Caco-2 (cell line): ENCODE data around the gene NTSR2. TPM values are rescaled to one million over a fixed set of nuclear protein-coding genes. Genes with fewer than 3 reads are reported as not detected.

Experiments
- BruUV-seq: library from RNA; stranded (reverse); fragments of 400-500 nt; replicated peaks from 2 replicates; lab custom pipeline; 2021; lab: Mats Ljungman, UMichigan
- CTCF ChIA-PET: fragments of 300-600 bp; sonication (Branson Sonifier 250); formaldehyde crosslinking; loops from one replicate; lab custom pipeline; 2022; ENCODE audit warnings: antibody characterized with exemption; lab: Charles Lee
- POLR2A ChIA-PET: fragments of 300-600 bp; sonication (Branson Sonifier 250); formaldehyde crosslinking; loops from one replicate; lab custom pipeline; 2022; ENCODE audit warnings: antibody characterized with exemption; lab: Charles Lee
- DNase-seq, 2 experiments: peaks; one replicate each; pipeline versions ENCODE4 v3.0.0 to v3.0.0-alpha.2; 2020 to 2022
- H3K27me3 ChIP-seq: replicated peaks from 2 replicates; pipeline ENCODE4 v1.6.0; 2011; ENCODE audit warnings: low read length; ENCODE audit not compliant: control insufficient read depth, insufficient read depth
- H3K36me3 ChIP-seq: 2 replicates; pipeline ENCODE4 v1.5.1; 2011; ENCODE audit warnings: low read length; ENCODE audit not compliant: control insufficient read depth, insufficient read depth
- H3K4me1 ChIP-seq: fragments of 250-450 bp; sonication (Bioruptor Pico); 2 replicates; pipeline ENCODE4 v1.5.1; 2020; ENCODE audit warnings: mild to moderate bottlenecking
- H3K4me3 ChIP-seq: 2 replicates; pipeline ENCODE4 v1.5.1; 2011; ENCODE audit warnings: low read depth, mild to moderate bottlenecking, control low read depth, low read length
- H3K9me3 ChIP-seq: fragments of 250-450 bp; sonication (Bioruptor Pico); 2 replicates; pipeline ENCODE4 v1.5.1; 2020; ENCODE audit warnings: mild to moderate bottlenecking, moderate library complexity
- H3K27ac Mint-ChIP-seq: one replicate; pipeline ENCODE4 v1.8.0; 2022; ENCODE audit warnings: mixed read lengths; ENCODE audit not compliant: unreplicated experiment
- H3K27me3 Mint-ChIP-seq: one replicate; pipeline ENCODE4 v1.8.0; 2022; ENCODE audit warnings: mixed read lengths; ENCODE audit not compliant: insufficient read depth, unreplicated experiment
- H3K36me3 Mint-ChIP-seq: one replicate; pipeline ENCODE4 v1.8.0; 2022; ENCODE audit warnings: mild to moderate bottlenecking, mixed read lengths; ENCODE audit not compliant: insufficient read depth, unreplicated experiment
- H3K4me1 Mint-ChIP-seq: one replicate; pipeline ENCODE4 v1.8.0; 2022; ENCODE audit warnings: low read depth, mixed read lengths; ENCODE audit not compliant: unreplicated experiment
- H3K4me3 Mint-ChIP-seq: one replicate; pipeline ENCODE4 v1.8.0; 2022; ENCODE audit warnings: mild to moderate bottlenecking, moderate library complexity, mixed read lengths; ENCODE audit not compliant: unreplicated experiment
- H3K9me3 Mint-ChIP-seq: one replicate; pipeline ENCODE4 v1.8.0; 2022; ENCODE audit warnings: mixed read lengths; ENCODE audit not compliant: unreplicated experiment
- intact Hi-C: fragments of 100-400 bp; cut with micrococcal nuclease; formaldehyde crosslinking; loops from one replicate; pipeline ENCODE4 v1.10.0; 2022; ENCODE audit not compliant: unreplicated experiment
- total RNA-seq: library from RNA; stranded (reverse); gene quantifications from 2 replicates; pipeline ENCODE4 v1.2.3, GENCODE V29; 2022
- TF ChIP-seq, protein P1 (sequence below), 2 experiments: fragments of 200-600 bp in 1 of 2; IDR thresholded peaks; 1 replicate in 1 of 2; 2 replicates in 1 of 2; pipeline versions ENCODE4 v1.5.1 to v1.8.0; 2011 to 2022; ENCODE audit warnings: antibody characterized with exemption in 1 of 2, control low read depth in 1 of 2, inconsistent platforms in 1 of 2, low read depth in 1 of 2, low read length in 1 of 2, mild to moderate bottlenecking in 1 of 2, moderate library complexity in 1 of 2; ENCODE audit not compliant: insufficient read depth in 1 of 2, severe bottlenecking in 1 of 2, unreplicated experiment in 1 of 2

Gene NTSR2
- total RNA-seq, 1 experiment from 2014 or later: not detected

DNA sequence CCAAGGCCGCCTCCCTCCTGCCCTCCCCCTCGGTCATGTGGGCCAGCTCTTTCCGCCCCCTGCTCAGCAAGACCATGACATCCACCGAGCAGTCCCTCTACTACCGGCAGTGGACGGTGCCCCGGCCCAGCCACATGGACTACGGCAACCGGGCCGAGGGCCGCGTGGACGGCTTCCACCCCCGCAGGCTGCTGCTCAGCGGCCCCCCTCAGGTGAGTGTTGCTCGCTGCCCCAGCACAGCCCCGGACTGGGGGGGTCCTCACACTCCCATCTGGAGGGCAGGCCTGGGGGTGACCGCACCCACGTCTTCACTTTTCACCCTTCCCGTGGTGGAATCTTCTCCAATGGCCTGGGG lies 51.3 kb downstream of the NTSR2 start:
- Histone ChIP-seq H3K9me3 (no peaks in the 10 kb centered on the region), H3K4me3 (no peak overlapping the region), H3K4me1 (no peaks in the 10 kb centered on the region), H3K27me3 (no peaks in the 10 kb centered on the region), H3K36me3 (no peaks in the 10 kb centered on the region)
- TF ChIP-seq, protein P1, sequence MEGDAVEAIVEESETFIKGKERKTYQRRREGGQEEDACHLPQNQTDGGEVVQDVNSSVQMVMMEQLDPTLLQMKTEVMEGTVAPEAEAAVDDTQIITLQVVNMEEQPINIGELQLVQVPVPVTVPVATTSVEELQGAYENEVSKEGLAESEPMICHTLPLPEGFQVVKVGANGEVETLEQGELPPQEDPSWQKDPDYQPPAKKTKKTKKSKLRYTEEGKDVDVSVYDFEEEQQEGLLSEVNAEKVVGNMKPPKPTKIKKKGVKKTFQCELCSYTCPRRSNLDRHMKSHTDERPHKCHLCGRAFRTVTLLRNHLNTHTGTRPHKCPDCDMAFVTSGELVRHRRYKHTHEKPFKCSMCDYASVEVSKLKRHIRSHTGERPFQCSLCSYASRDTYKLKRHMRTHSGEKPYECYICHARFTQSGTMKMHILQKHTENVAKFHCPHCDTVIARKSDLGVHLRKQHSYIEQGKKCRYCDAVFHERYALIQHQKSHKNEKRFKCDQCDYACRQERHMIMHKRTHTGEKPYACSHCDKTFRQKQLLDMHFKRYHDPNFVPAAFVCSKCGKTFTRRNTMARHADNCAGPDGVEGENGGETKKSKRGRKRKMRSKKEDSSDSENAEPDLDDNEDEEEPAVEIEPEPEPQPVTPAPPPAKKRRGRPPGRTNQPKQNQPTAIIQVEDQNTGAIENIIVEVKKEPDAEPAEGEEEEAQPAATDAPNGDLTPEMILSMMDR (IDR thresholded peaks at IDR 0.05; ENCODE audit: insufficient read depth in 1 of 2, low read depth in 1 of 2, low read length in 1 of 2, severe bottlenecking in 1 of 2, unreplicated experiment in 1 of 2): no peak
- no peaks in the 10 kb centered on the region for H3K4me1 Mint-ChIP-seq
- no peak overlapping the region for H3K4me3 Mint-ChIP-seq
- ChIA-PET CTCF (no interaction called here), POLR2A (no interaction called here)
- DNase-seq: no peak
- no peaks in the 10 kb centered on the region for H3K9me3 Mint-ChIP-seq
- H3K27me3 Mint-ChIP-seq: peaks cover 3% of the 10 kb centered on the region
- H3K36me3 Mint-ChIP-seq: peaks cover 6% of the 10 kb centered on the region
- intact Hi-C loops: no loop called here
- BruUV-seq: no TSS peak
- no peak overlapping the region for H3K27ac Mint-ChIP-seq

DNA sequence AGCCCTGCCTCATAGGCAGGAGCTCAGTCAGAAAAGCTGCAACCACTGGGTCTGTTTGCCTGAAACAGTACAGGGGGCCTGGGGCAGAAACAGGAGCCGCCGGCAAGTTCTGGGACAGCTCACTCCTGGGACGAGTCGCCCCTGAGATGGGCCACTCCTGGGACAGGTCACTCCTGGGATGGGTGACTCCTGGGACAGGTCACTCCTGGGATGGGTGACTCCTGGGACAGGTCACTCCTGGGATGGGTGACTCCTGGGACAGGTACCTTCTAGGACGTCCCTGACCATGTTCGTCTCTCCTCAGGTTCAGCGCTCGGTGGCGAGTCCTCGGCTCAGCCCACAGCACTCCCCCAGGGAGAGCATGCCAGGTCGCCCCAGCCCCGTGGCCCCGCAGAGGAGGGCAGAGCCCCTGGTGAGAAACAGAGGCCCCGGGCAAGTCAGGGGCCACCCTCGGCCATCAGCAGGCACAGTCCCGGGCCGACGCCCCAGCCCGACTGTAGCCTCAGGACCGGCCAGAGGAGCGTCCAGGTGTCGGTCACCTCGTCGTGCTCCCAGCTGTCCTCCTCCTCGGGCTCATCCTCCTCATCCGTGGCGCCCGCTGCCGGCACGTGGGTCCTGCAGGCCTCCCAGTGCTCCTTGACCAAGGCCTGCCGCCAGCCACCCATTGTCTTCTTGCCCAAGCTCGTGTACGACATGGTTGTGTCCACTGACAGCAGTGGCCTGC lies 51.8 kb downstream of the NTSR2 start:
- no peak for DNase-seq
- Histone ChIP-seq H3K9me3 (no peaks in the 10 kb centered on the region), H3K36me3 (no peaks in the 10 kb centered on the region), H3K27me3 (no peaks in the 10 kb centered on the region), H3K4me1 (no peaks in the 10 kb centered on the region), H3K4me3 (no peak overlapping the region)
- Mint-ChIP-seq H3K27ac (no peak overlapping the region), H3K4me3 (no peak overlapping the region), H3K9me3 (no peaks in the 10 kb centered on the region), H3K4me1 (no peaks in the 10 kb centered on the region), H3K27me3 (peaks cover 3% of the 10 kb centered on the region), H3K36me3 (peaks cover 6% of the 10 kb centered on the region)
- intact Hi-C loops: no loop called here
- TF ChIP-seq, protein P1 (IDR thresholded peaks at IDR 0.05; ENCODE audit: insufficient read depth in 1 of 2, low read depth in 1 of 2, low read length in 1 of 2, severe bottlenecking in 1 of 2, unreplicated experiment in 1 of 2): no peak
- BruUV-seq: no TSS peak
- ChIA-PET CTCF (no interaction called here), POLR2A (no interaction called here)

DNA sequence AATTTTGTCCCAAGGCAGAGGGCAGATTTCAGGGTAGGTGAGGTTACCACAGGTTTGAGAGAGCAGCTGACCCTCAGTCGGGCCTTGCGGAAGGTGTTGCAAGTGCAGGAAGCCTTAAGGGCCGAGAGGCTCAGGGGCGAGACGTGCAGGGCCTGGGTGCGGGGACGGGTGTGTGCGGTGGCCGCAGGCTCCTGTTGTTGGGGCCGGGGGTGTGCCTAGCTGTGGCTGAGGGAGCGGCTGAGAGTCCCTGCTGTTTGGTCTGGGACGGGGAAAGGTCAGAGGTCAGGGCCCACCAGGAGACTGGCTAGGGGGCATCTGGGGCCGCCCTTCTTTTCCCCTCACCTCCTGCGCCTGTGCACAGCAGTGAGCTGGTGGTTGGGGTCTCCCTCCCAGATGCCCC lies 52.5 kb downstream of the NTSR2 start:
- Mint-ChIP-seq H3K9me3 (no peaks in the 10 kb centered on the region), H3K4me3 (no peak overlapping the region), H3K27ac (no peak overlapping the region), H3K36me3 (peaks cover 6% of the 10 kb centered on the region), H3K27me3 (peaks cover 3% of the 10 kb centered on the region), H3K4me1 (no peaks in the 10 kb centered on the region)
- no peaks in the 10 kb centered on the region for H3K9me3 ChIP-seq
- no peaks in the 10 kb centered on the region for H3K27me3 ChIP-seq
- CTCF ChIA-PET: no interaction called here
- no peak for DNase-seq
- H3K4me3 ChIP-seq: no peak overlapping the region
- no peaks in the 10 kb centered on the region for H3K36me3 ChIP-seq
- POLR2A ChIA-PET: no interaction called here
- intact Hi-C loops: no loop called here
- no TSS peak for BruUV-seq
- H3K4me1 ChIP-seq: no peaks in the 10 kb centered on the region
- TF ChIP-seq, protein P1 (IDR thresholded peaks at IDR 0.05; ENCODE audit: insufficient read depth in 1 of 2, low read depth in 1 of 2, low read length in 1 of 2, severe bottlenecking in 1 of 2, unreplicated experiment in 1 of 2): no peak
